Measurements from ENCODE around the gene UMOD. TPM values are rescaled to one million over a fixed set of nuclear protein-coding genes. Genes with fewer than 3 reads are reported as not detected.
"Not testable (repeated sequence)": the region's sequence is repeated elsewhere in the genome, so short reads cannot be mapped to it uniquely, and the experiment has no call there.

The UMOD gene
- total RNA-seq, 2 experiments from 2014 or later, result not detected

- CTCF ChIA-PET, result interaction anchor here (1.0 kb wide), 1 partner anchor 16 kb away, joined by 3 read pairs; no protein-coding TSS in a partner anchor
- H3K36me3 Mint-ChIP-seq, result no peaks in the 10 kb centered on the region
- intact Hi-C loops (cut with micrococcal nuclease), result no loop called here
- H3K27me3 Mint-ChIP-seq, result peaks cover 3% of the 10 kb centered on the region
- no peak overlapping the region for H3K4me3 Mint-ChIP-seq
- no peak for DNase-seq
- no peak overlapping the region for H3K27ac Mint-ChIP-seq
- POLR2A ChIA-PET, result no interaction called here
- no peaks in the 10 kb centered on the region for H3K9me3 Mint-ChIP-seq
- H3K4me1 Mint-ChIP-seq (ENCODE audit: low read depth), result no peaks in the 10 kb centered on the region
These were observed 35.4 kb downstream of the UMOD start for GRCh38 chr16:20317117-20317516.

- CTCF ChIA-PET, result no interaction called here
- no peak for DNase-seq
- no peak overlapping the region for H3K27ac Mint-ChIP-seq
- no peaks in the 10 kb centered on the region for H3K36me3 Mint-ChIP-seq
- H3K9me3 Mint-ChIP-seq, result no peaks in the 10 kb centered on the region
- H3K27me3 Mint-ChIP-seq, result peaks cover 3% of the 10 kb centered on the region
- POLR2A ChIA-PET, result no interaction called here
- intact Hi-C loops (cut with micrococcal nuclease), result no loop called here
- no peak overlapping the region for H3K4me3 Mint-ChIP-seq
- no peaks in the 10 kb centered on the region for H3K4me1 Mint-ChIP-seq (ENCODE audit: low read depth)
These were observed 35.8 kb downstream of the UMOD start for GRCh38 chr16:20316715-20317114.

GRCh38 chr16:20315764-20316163 lies 36.8 kb downstream of the UMOD start:
- POLR2A ChIA-PET, result no interaction called here
- CTCF ChIA-PET, result no interaction called here
- Mint-ChIP-seq H3K4me1 (ENCODE audit: low read depth) (no peaks in the 10 kb centered on the region), H3K36me3 (no peaks in the 10 kb centered on the region), H3K27me3 (peaks cover 3% of the 10 kb centered on the region), H3K27ac (no peak overlapping the region), H3K4me3 (no peak overlapping the region), H3K9me3 (peaks cover 3% of the 10 kb centered on the region)
- DNase-seq, result no peak
- intact Hi-C loops (cut with micrococcal nuclease), result no loop called here

- Mint-ChIP-seq H3K27me3 (peaks cover 3% of the 10 kb centered on the region), H3K36me3 (no peaks in the 10 kb centered on the region), H3K4me3 (no peak overlapping the region), H3K9me3 (peaks cover 3% of the 10 kb centered on the region), H3K27ac (no peak overlapping the region), H3K4me1 (ENCODE audit: low read depth) (no peaks in the 10 kb centered on the region)
- intact Hi-C loops (cut with micrococcal nuclease), result no loop called here
- POLR2A ChIA-PET, result no interaction called here
- CTCF ChIA-PET, result no interaction called here
- no peak for DNase-seq
These were observed 37.9 kb downstream of the UMOD start for GRCh38 chr16:20314575-20314974.

- ChIA-PET POLR2A (no interaction called here), CTCF (no interaction called here)
- Mint-ChIP-seq H3K36me3 (no peaks in the 10 kb centered on the region), H3K9me3 (peaks cover 3% of the 10 kb centered on the region), H3K4me1 (ENCODE audit: low read depth) (no peaks in the 10 kb centered on the region), H3K4me3 (no peak overlapping the region), H3K27me3 (peaks cover 3% of the 10 kb centered on the region), H3K27ac (no peak overlapping the region)
- intact Hi-C loops (cut with micrococcal nuclease), result no loop called here
- no peak for DNase-seq
These were observed 38.8 kb downstream of the UMOD start for GRCh38 chr16:20313741-20314140.

GRCh38 chr16:20312536-20313095 lies 39.9 kb downstream of the UMOD start:
- DNase-seq; H3K4me3 Mint-ChIP-seq; H3K36me3 Mint-ChIP-seq; intact Hi-C loops (cut with micrococcal nuclease); CTCF ChIA-PET; POLR2A ChIA-PET; H3K27me3 Mint-ChIP-seq; H3K4me1 Mint-ChIP-seq (ENCODE audit: low read depth); H3K27ac Mint-ChIP-seq; H3K9me3 Mint-ChIP-seq: not testable (repeated sequence)

GRCh38 chr16:20311548-20311947 lies 41.0 kb downstream of the UMOD start:
- Mint-ChIP-seq H3K27ac (no peak overlapping the region), H3K27me3 (peaks cover 3% of the 10 kb centered on the region), H3K4me1 (ENCODE audit: low read depth) (no peaks in the 10 kb centered on the region), H3K9me3 (peaks cover 3% of the 10 kb centered on the region), H3K36me3 (no peaks in the 10 kb centered on the region), H3K4me3 (no peak overlapping the region)
- intact Hi-C loops (cut with micrococcal nuclease), result no loop called here
- no peak for DNase-seq
- ChIA-PET CTCF (interaction anchor here (1.2 kb wide), 1 partner anchor 404 kb away, joined by 4 read pairs; no protein-coding TSS in a partner anchor), POLR2A (no interaction called here)

GRCh38 chr16:20310421-20311395 lies 41.8 kb downstream of the UMOD start:
- intact Hi-C loops (cut with micrococcal nuclease), result no loop called here
- Mint-ChIP-seq H3K9me3 (peaks cover 3% of the 10 kb centered on the region), H3K4me3 (no peak overlapping the region), H3K27ac (no peak overlapping the region), H3K4me1 (ENCODE audit: low read depth) (no peaks in the 10 kb centered on the region), H3K36me3 (no peaks in the 10 kb centered on the region), H3K27me3 (peaks cover 3% of the 10 kb centered on the region)
- ChIA-PET CTCF (interaction anchor here (1.2 kb wide), 1 partner anchor 403 kb away, joined by 4 read pairs; no protein-coding TSS in a partner anchor), POLR2A (no interaction called here)
- no peak for DNase-seq

- POLR2A ChIA-PET, result no interaction called here
- Mint-ChIP-seq H3K36me3 (no peaks in the 10 kb centered on the region), H3K4me1 (ENCODE audit: low read depth) (no peaks in the 10 kb centered on the region), H3K9me3 (peaks cover 3% of the 10 kb centered on the region), H3K27ac (no peak overlapping the region), H3K4me3 (no peak overlapping the region), H3K27me3 (peaks cover 3% of the 10 kb centered on the region)
- CTCF ChIA-PET, result interaction anchor here (1.5 kb wide), 1 partner anchor 74 kb away, joined by 3 read pairs; no protein-coding TSS in a partner anchor
- intact Hi-C loops (cut with micrococcal nuclease), result no loop called here
- no peak for DNase-seq
These were observed 42.7 kb downstream of the UMOD start for GRCh38 chr16:20309786-20310185.

GRCh38 chr16:20308801-20309590 lies 43.5 kb downstream of the UMOD start:
- POLR2A ChIA-PET, result no interaction called here
- H3K27me3 Mint-ChIP-seq, result no peaks in the 10 kb centered on the region
- DNase-seq, result no peak
- intact Hi-C loops (cut with micrococcal nuclease), result no loop called here
- no peaks in the 10 kb centered on the region for H3K36me3 Mint-ChIP-seq
- H3K27ac Mint-ChIP-seq, result no peak overlapping the region
- no peaks in the 10 kb centered on the region for H3K4me1 Mint-ChIP-seq (ENCODE audit: low read depth)
- peaks cover 3% of the 10 kb centered on the region for H3K9me3 Mint-ChIP-seq
- no peak overlapping the region for H3K4me3 Mint-ChIP-seq
- CTCF ChIA-PET, result interaction anchor here (1.3 to 1.5 kb wide), 2 partner anchors 9 to 75 kb away, joined by 3 to 7 read pairs; no protein-coding TSS in a partner anchor

- Mint-ChIP-seq H3K27ac (no peak overlapping the region), H3K27me3 (no peaks in the 10 kb centered on the region), H3K4me1 (ENCODE audit: low read depth) (no peaks in the 10 kb centered on the region), H3K9me3 (peaks cover 3% of the 10 kb centered on the region), H3K36me3 (no peaks in the 10 kb centered on the region), H3K4me3 (no peak overlapping the region)
- intact Hi-C loops (cut with micrococcal nuclease), result no loop called here
- no peak for DNase-seq
- ChIA-PET POLR2A (no interaction called here), CTCF (interaction anchor here (1.3 to 1.5 kb wide), 2 partner anchors 9 to 76 kb away, joined by 3 to 7 read pairs; no protein-coding TSS in a partner anchor)
These were observed 44.2 kb downstream of the UMOD start for GRCh38 chr16:20308266-20308665.

GRCh38 chr16:20307791-20308190 lies 44.7 kb downstream of the UMOD start:
- intact Hi-C loops (cut with micrococcal nuclease), result no loop called here
- peaks cover 3% of the 10 kb centered on the region for H3K9me3 Mint-ChIP-seq
- ChIA-PET POLR2A (no interaction called here), CTCF (no interaction called here)
- no peaks in the 10 kb centered on the region for H3K36me3 Mint-ChIP-seq
- H3K4me1 Mint-ChIP-seq (ENCODE audit: low read depth), result no peaks in the 10 kb centered on the region
- DNase-seq, result no peak
- no peak overlapping the region for H3K4me3 Mint-ChIP-seq
- H3K27me3 Mint-ChIP-seq, result no peaks in the 10 kb centered on the region
- no peak overlapping the region for H3K27ac Mint-ChIP-seq

Measured in activated CD4-positive, alpha-beta memory T cell treated with anti-CD3 and anti-CD28 coated beads for 36 hours (primary cell).